OCI-LY7 (cell line): Measurements from ENCODE around the gene KIR3DL3. TPM values are rescaled to one million over a fixed set of nuclear protein-coding genes. Genes with fewer than 3 reads are reported as not detected.

Experiments used
- BruUV-seq: library from RNA; stranded (reverse); fragments of 400-500 nt; replicated peaks from 2 replicates; lab custom pipeline; 2021; lab: Mats Ljungman, UMichigan
- CTCF ChIA-PET: fragments of 300-600 bp; sonication (Branson Sonifier 250); formaldehyde crosslinking; loops from one replicate; lab custom pipeline; 2022; ENCODE audit warnings: antibody characterized with exemption; ENCODE audit not compliant: unreplicated experiment; lab: Charles Lee
- POLR2A ChIA-PET: fragments of 300-600 bp; sonication (Branson Sonifier 250); formaldehyde crosslinking; loops from one replicate; lab custom pipeline; 2022; ENCODE audit warnings: antibody characterized with exemption; lab: Charles Lee
- DNase-seq: peaks from one replicate; pipeline ENCODE4 v3.0.0-alpha.2; 2015; ENCODE audit warnings: low spot score
- H2AFZ ChIP-seq: fragments of 200-600 bp; sonication (generic), shearing (Covaris generic); 2 replicates; pipeline ENCODE4 v1.6.1; 2014; ENCODE audit warnings: mild to moderate bottlenecking, antibody characterized with exemption, low read length, moderate library complexity
- H3K27ac ChIP-seq: fragments of 200-600 bp; sonication (generic); 2 replicates; pipeline ENCODE4 v1.5.1; 2014; ENCODE audit warnings: mixed run types, low read depth, mild to moderate bottlenecking, moderate library complexity, low read length, inconsistent platforms; ENCODE audit not compliant: poor library complexity, severe bottlenecking
- H3K36me3 ChIP-seq: fragments of 200-600 bp; sonication (generic); 2 replicates; pipeline ENCODE4 v1.6.1; 2014; ENCODE audit warnings: mild to moderate bottlenecking, antibody characterized with exemption, low read length, moderate library complexity, mixed read lengths; ENCODE audit not compliant: insufficient read depth
- H3K4me1 ChIP-seq: fragments of 200-600 bp; sonication (generic); 2 replicates; pipeline ENCODE4 v1.5.1; 2014; ENCODE audit warnings: mild to moderate bottlenecking, low read length; ENCODE audit not compliant: insufficient read depth, poor library complexity, severe bottlenecking
- H3K4me2 ChIP-seq: fragments of 200-600 bp; sonication (generic); 2 replicates; pipeline ENCODE4 v1.6.1; 2014; ENCODE audit warnings: mild to moderate bottlenecking, low read length
- H3K4me3 ChIP-seq: fragments of 200-600 bp; sonication (generic); 2 replicates; pipeline ENCODE4 v1.5.1; 2014; ENCODE audit warnings: mild to moderate bottlenecking, low read depth, low read length; ENCODE audit not compliant: poor library complexity, severe bottlenecking
- H3K79me2 ChIP-seq: fragments of 200-600 bp; sonication (generic); 2 replicates; pipeline ENCODE4 v1.6.1; 2016; ENCODE audit warnings: low read depth, mild to moderate bottlenecking, low read length, moderate library complexity, mixed read lengths; ENCODE audit not compliant: insufficient read depth
- H3K9me2 ChIP-seq: fragments of 200-600 bp; sonication (generic); 2 replicates; pipeline ENCODE4 v1.6.1; 2016; ENCODE audit warnings: mild to moderate bottlenecking, low read length, mixed read lengths; ENCODE audit not compliant: insufficient read depth
- H3K9me3 ChIP-seq: fragments of 200-600 bp; sonication (generic); 2 replicates; pipeline ENCODE4 v1.6.1; 2014; ENCODE audit warnings: mild to moderate bottlenecking, mixed run types, low read length, mixed read lengths
- H4K20me1 ChIP-seq: fragments of 200-600 bp; sonication (generic); 2 replicates; pipeline ENCODE4 v1.6.1; 2014; ENCODE audit warnings: mild to moderate bottlenecking, antibody characterized with exemption, low read length, moderate library complexity, mixed read lengths; ENCODE audit not compliant: insufficient read depth
- EZH2phosphoT487 ChIP-seq: fragments of 200-600 bp; sonication (generic); IDR thresholded peaks from 2 replicates; pipeline ENCODE4 v1.6.1; 2018; ENCODE audit warnings: low read depth, borderline replicate concordance, mild to moderate bottlenecking, mixed run types, antibody characterized with exemption, low read length, moderate library complexity, mixed read lengths
- intact Hi-C: fragments of 100-400 bp; cut with micrococcal nuclease; formaldehyde crosslinking; loops from one replicate; pipeline ENCODE4 v1.10.0; 2022; ENCODE audit not compliant: unreplicated experiment
- total RNA-seq, 2 experiments: library from RNA; depleted of rRNA in 1 of 2; stranded (reverse); fragments of >200 nt in 1 of 2; shearing (Covaris generic) in 1 of 2; gene quantifications; 2 replicates each; pipeline ENCODE4 v1.2.3, GENCODE V29; 2014 to 2022
- TF ChIP-seq, protein P1 (sequence below): fragments of 200-600 bp; sonication (generic); conservative IDR thresholded peaks from 2 replicates; pipeline ENCODE4 v1.5.1; 2014; ENCODE audit warnings: mild to moderate bottlenecking, antibody characterized with exemption, low read length, moderate library complexity, mixed read lengths

KIR3DL3 gene
- total RNA-seq, 2 experiments from 2014 or later = not detected

DNA sequence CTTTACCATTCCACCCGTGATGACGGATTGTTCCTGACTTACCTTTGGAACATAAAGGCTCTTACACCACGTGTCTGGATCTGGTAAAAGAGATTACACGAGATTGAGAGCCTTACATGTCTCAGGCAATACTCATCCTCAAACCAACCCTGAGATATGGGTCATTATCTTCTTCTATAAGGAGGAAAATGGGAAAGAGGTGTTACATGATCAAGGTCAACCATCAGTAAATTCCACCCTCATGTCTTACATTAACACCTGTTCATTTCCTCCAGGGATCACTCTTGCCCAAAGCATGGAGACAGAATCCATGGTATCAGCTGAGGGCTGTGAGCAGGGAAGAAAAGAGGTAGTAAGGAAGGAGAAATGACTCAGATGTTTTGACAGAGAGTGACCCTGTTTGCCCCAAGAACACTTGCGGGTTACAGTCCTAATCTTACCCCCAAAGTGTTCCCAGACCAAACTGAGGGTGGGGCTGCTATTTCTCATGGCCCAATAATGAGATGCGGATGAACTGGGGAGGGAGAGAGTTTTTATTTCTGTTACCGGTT lies 41.9 kb upstream of the KIR3DL3 start:
- H3K9me3 ChIP-seq = no peaks in the 10 kb centered on the region
- ChIA-PET CTCF (no interaction called here), POLR2A (no interaction called here)
- intact Hi-C loops = no loop called here
- H3K79me2 ChIP-seq = no peaks in the 10 kb centered on the region
- no peaks in the 10 kb centered on the region for H4K20me1 ChIP-seq
- no peak overlapping the region for H3K27ac ChIP-seq
- TF ChIP-seq, protein P1, sequence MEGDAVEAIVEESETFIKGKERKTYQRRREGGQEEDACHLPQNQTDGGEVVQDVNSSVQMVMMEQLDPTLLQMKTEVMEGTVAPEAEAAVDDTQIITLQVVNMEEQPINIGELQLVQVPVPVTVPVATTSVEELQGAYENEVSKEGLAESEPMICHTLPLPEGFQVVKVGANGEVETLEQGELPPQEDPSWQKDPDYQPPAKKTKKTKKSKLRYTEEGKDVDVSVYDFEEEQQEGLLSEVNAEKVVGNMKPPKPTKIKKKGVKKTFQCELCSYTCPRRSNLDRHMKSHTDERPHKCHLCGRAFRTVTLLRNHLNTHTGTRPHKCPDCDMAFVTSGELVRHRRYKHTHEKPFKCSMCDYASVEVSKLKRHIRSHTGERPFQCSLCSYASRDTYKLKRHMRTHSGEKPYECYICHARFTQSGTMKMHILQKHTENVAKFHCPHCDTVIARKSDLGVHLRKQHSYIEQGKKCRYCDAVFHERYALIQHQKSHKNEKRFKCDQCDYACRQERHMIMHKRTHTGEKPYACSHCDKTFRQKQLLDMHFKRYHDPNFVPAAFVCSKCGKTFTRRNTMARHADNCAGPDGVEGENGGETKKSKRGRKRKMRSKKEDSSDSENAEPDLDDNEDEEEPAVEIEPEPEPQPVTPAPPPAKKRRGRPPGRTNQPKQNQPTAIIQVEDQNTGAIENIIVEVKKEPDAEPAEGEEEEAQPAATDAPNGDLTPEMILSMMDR = no peak
- no peak for TF ChIP-seq EZH2phosphoT487
- H3K9me2 ChIP-seq = no peaks in the 10 kb centered on the region
- no TSS peak for BruUV-seq
- H2AFZ ChIP-seq = no peak overlapping the region
- H3K4me1 ChIP-seq = peaks cover 4% of the 10 kb centered on the region
- no peak overlapping the region for H3K4me2 ChIP-seq
- DNase-seq = no peak
- H3K36me3 ChIP-seq = no peaks in the 10 kb centered on the region
- no peak overlapping the region for H3K4me3 ChIP-seq

DNA sequence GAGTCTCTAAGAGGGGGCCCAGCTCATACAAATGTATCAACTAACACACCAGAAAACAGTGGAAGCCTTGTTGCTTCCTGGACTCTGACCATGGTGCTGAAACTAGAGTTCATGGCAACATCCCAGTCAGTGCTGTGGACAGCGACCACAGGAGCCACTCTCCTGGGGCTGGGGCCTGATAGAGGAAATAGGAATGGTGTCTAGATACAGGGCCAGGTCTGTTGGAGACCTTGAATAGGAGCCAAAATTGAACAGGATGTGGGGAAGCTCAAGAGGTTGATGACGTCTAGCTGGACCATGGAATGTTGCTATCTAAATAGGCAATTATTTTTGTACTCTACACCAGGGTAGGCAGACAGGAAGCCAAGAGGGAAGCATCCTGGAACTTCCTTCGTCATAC lies 39.7 kb upstream of the KIR3DL3 start:
- Histone ChIP-seq H3K9me2 (no peaks in the 10 kb centered on the region), H3K79me2 (no peaks in the 10 kb centered on the region), H3K27ac (no peak overlapping the region), H2AFZ (no peak overlapping the region), H3K4me1 (peaks cover 4% of the 10 kb centered on the region), H3K4me3 (no peak overlapping the region), H3K9me3 (no peaks in the 10 kb centered on the region), H3K4me2 (no peak overlapping the region), H4K20me1 (no peaks in the 10 kb centered on the region), H3K36me3 (no peaks in the 10 kb centered on the region)
- DNase-seq = peak; percentile 27
- intact Hi-C loops = no loop called here
- no TSS peak for BruUV-seq
- CTCF ChIA-PET = no interaction called here
- POLR2A ChIA-PET = interaction anchor here (0.6 kb wide), 1 partner anchor 223 kb away, joined by 3 read pairs; no protein-coding TSS in a partner anchor
- TF ChIP-seq EZH2phosphoT487 = no peak
- TF ChIP-seq, protein P1 = no peak

DNA sequence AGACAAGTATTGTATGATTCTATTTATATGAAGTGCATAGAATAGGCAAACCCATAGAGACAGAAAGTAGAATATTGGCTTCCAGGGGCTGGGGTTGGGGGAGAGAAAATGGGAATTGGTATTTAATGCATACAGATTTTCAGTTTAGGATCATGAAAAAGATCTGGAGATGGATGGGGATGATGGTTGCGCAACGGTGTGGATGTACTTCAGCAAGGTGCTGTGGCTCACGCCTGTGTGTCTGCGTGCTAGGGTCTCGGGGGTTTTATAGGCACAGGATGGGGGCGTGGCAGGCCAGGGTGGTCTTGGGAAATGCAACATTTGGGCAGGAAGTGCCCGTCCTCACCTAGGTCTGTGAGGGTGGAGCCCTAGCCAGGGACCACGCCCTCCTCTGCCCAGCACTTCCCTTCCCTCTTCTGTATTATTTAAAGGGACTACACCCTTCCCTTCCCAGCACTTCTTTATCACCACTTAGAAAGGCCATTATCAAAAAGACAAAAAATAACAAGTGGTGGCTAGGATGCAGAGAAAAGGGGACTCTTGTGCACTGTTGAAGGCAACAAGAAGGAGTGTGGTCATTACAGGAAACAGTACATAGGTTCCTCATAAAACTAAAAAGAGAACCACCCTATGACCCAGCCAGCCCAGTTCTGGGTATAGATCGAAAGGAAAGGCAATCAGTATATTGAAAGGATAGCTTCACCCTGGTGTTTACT lies 32.5 kb upstream of the KIR3DL3 start:
- POLR2A ChIA-PET = no interaction called here
- intact Hi-C loops = no loop called here
- H3K4me3 ChIP-seq = no peak overlapping the region
- no peaks in the 10 kb centered on the region for H3K36me3 ChIP-seq
- no peaks in the 10 kb centered on the region for H3K9me3 ChIP-seq
- H3K9me2 ChIP-seq = no peaks in the 10 kb centered on the region
- H3K4me1 ChIP-seq = no peaks in the 10 kb centered on the region
- BruUV-seq = no TSS peak
- H2AFZ ChIP-seq = no peak overlapping the region
- DNase-seq = no peak
- H3K79me2 ChIP-seq = no peaks in the 10 kb centered on the region
- H4K20me1 ChIP-seq = no peaks in the 10 kb centered on the region
- no peak overlapping the region for H3K4me2 ChIP-seq
- CTCF ChIA-PET = no interaction called here
- H3K27ac ChIP-seq = no peak overlapping the region
- TF ChIP-seq, protein P1 = no peak
- no peak for TF ChIP-seq EZH2phosphoT487
